Measurements from ENCODE around the gene SIT1.

GRCh38 chr9:35606726-35607125 is 44.0 kb downstream of the SIT1 start:
- no peak for TF ChIP-seq JUN (IDR thresholded peaks at IDR 0.05; ENCODE audit: borderline replicate concordance, insufficient read depth, insufficient read length, low read depth)
- TF ChIP-seq CTCF (IDR thresholded peaks at IDR 0.05; ENCODE audit: extremely low read depth in 1 of 2, insufficient read depth in 1 of 2, low read depth in 1 of 2, low read length in 2 of 2) = no peak
- TF ChIP-seq MYC (IDR thresholded peaks at IDR 0.05; ENCODE audit: low read depth, low read length) = no peak
- TF ChIP-seq EZH2 (IDR thresholded peaks at IDR 0.05; ENCODE audit: borderline replicate concordance, low read depth, low read length, severe bottlenecking) = no peak
- no peak for TF ChIP-seq POLR2AphosphoS5 (IDR thresholded peaks at IDR 0.05; ENCODE audit: insufficient read depth, low read depth, low read length)
- TF ChIP-seq POLR2A (IDR thresholded peaks at IDR 0.05; ENCODE audit: low read depth, low read length) = no peak
- TF ChIP-seq FOS (IDR thresholded peaks at IDR 0.05; ENCODE audit: borderline replicate concordance, insufficient read depth, low read length) = no peak
- TF ChIP-seq MAX (IDR thresholded peaks at IDR 0.05; ENCODE audit: insufficient read depth, insufficient read length) = no peak

Data from endothelial cell of umbilical vein (primary cell).